Cerebellar cortex (tissue), 1 donor: ENCODE measurements around the gene SLC51A.
A peak's percentile ranks its signal among the peaks of the same experiment; 100 is the strongest.
"Not testable (repeated sequence)": the region's sequence is repeated elsewhere in the genome, so short reads cannot be mapped to it uniquely, and the experiment has no call there.

Experiments
- DNase-seq: peaks from one replicate; pipeline ENCODE4 v3.0.0-alpha.2; 2015; ENCODE audit warnings: low spot score

SLC51A gene

GRCh38 chr3:196216089-196216564 is at the start of gene SLC51A:
SLC51A (plus strand) TSS chr3:196216534; CDS start chr3:196216713, 179 bp downstream.
- no peak for DNase-seq

GRCh38 chr3:196166741-196167140 is 49.6 kb upstream of the SLC51A start:
- DNase-seq: no peak

GRCh38 chr3:196168808-196169391 is 47.4 kb upstream of the SLC51A start:
- DNase-seq: no peak

- DNase-seq: no peak
These were observed 46.5 kb upstream of the SLC51A start for GRCh38 chr3:196169836-196170240.

- not testable (repeated sequence) for DNase-seq
These were observed 46.0 kb upstream of the SLC51A start for GRCh38 chr3:196170296-196170695.

- no peak for DNase-seq
These were observed 41.7 kb upstream of the SLC51A start for GRCh38 chr3:196174652-196175051.

- no peak for DNase-seq
These were observed 41.2 kb upstream of the SLC51A start for GRCh38 chr3:196175116-196175625.

GRCh38 chr3:196175722-196176121 is 40.6 kb upstream of the SLC51A start:
- no peak for DNase-seq

GRCh38 chr3:196177567-196177966 is 38.8 kb upstream of the SLC51A start:
- no peak for DNase-seq

GRCh38 chr3:196177967-196178366 is 38.4 kb upstream of the SLC51A start:
- DNase-seq: peak; percentile 43

- no peak for DNase-seq
These were observed 37.3 kb upstream of the SLC51A start for GRCh38 chr3:196178993-196179379.

- DNase-seq: peak; percentile 98
These were observed 36.7 kb upstream of the SLC51A start for GRCh38 chr3:196179380-196180308.

GRCh38 chr3:196180346-196180745 is 36.0 kb upstream of the SLC51A start:
- no peak for DNase-seq

GRCh38 chr3:196181127-196181546 is 35.2 kb upstream of the SLC51A start:
- no peak for DNase-seq

GRCh38 chr3:196184169-196184432 is 32.2 kb upstream of the SLC51A start:
- DNase-seq: not testable (repeated sequence)

- DNase-seq: no peak
These were observed 31.5 kb upstream of the SLC51A start for GRCh38 chr3:196184881-196185280.

GRCh38 chr3:196186651-196187573 is 29.4 kb upstream of the SLC51A start:
- peak; percentile 73 for DNase-seq

GRCh38 chr3:196189566-196190347 is 26.6 kb upstream of the SLC51A start:
- DNase-seq: no peak

- no peak for DNase-seq
These were observed 24.3 kb upstream of the SLC51A start for GRCh38 chr3:196192036-196192523.

GRCh38 chr3:196192524-196193051 is 23.7 kb upstream of the SLC51A start:
- peak; percentile 23 for DNase-seq
